Coronary artery (tissue), 2 donors: ENCODE measurements around the gene TEDC1.

Experiments used
- DNase-seq: peaks from one replicate; pipeline ENCODE4 v3.0.0-alpha.2; 2017; ENCODE audit warnings: low spot score
- H3K27ac ChIP-seq, 2 donors: fragments of 200-600 bp; sonication (generic); one replicate each; pipeline ENCODE4 v1.5.1; 2016 to 2019
- H3K4me3 ChIP-seq: fragments of 200-600 bp; sonication (generic); 2 replicates; pipeline ENCODE4 v1.5.1; 2016; ENCODE audit warnings: mild to moderate bottlenecking, moderate library complexity
- CTCF ChIP-seq: fragments of 200-600 bp; sonication (generic); IDR thresholded peaks from one replicate; pipeline ENCODE4 v1.5.1; 2019; ENCODE audit warnings: antibody characterized with exemption

TEDC1 gene

GRCh38 chr14:105487986-105488777 is 2.9 kb upstream of the TEDC1 start:
- peak overlapping the region; percentile 96 to 100 for H3K27ac ChIP-seq
- no peak for TF ChIP-seq CTCF
- H3K4me3 ChIP-seq = peak overlapping the region; percentile 85
- no peak for DNase-seq

- Histone ChIP-seq H3K27ac (peak overlapping the region; percentile 96 to 100), H3K4me3 (peak overlapping the region; percentile 85)
- TF ChIP-seq CTCF = no peak
- DNase-seq = no peak
These were observed 2.1 kb upstream of the TEDC1 start for GRCh38 chr14:105488781-105489541.

- Histone ChIP-seq H3K27ac (peak overlapping the region; percentile 96 to 100), H3K4me3 (peak overlapping the region; percentile 85)
- TF ChIP-seq CTCF = peak; percentile 23
- DNase-seq = peak; percentile 90
These were observed 1.3 kb upstream of the TEDC1 start for GRCh38 chr14:105489542-105490266.

GRCh38 chr14:105490267-105490571 is 827 bp upstream of the TEDC1 start:
- TF ChIP-seq CTCF = no peak
- H3K4me3 ChIP-seq = peak overlapping the region; percentile 85
- H3K27ac ChIP-seq = peak overlapping the region; percentile 96 to 100
- no peak for DNase-seq

- peak overlapping the region; percentile 7 to 100 for H3K27ac ChIP-seq
- peak; percentile 89 for DNase-seq
- no peak for TF ChIP-seq CTCF
- H3K4me3 ChIP-seq = peak overlapping the region; percentile 93
These were observed 424 bp downstream of the TEDC1 start for GRCh38 chr14:105491366-105491973.

- Histone ChIP-seq H3K27ac (peak overlapping the region in 1 of 2 donors; percentile 100), H3K4me3 (peak overlapping the region; percentile 93)
These were observed 1.3 kb downstream of the TEDC1 start for GRCh38 chr14:105492031-105492970.

More at GRCh38 chr14:105492031-105492970, 1.3 kb downstream of the TEDC1 start:
- peak; percentile 79 for DNase-seq
- no peak for TF ChIP-seq CTCF
